NCI-H524 (cell line): ENCODE measurements around the gene SCN2A.

Experiments used
- DNase-seq, 2 experiments: peaks; one replicate each; lab custom pipeline; 2025; lab: John Stamatoyannopoulos, UW

SCN2A gene

GRCh38 chr2:165239230-165239629 is at the start of gene SCN2A:
Gene SCN2A, plus strand, starts transcription at chr2:165239414. Its CDS starts 56,410 bp downstream, at chr2:165295824.
- peak; percentile 45 to 66 for DNase-seq

- no peak for DNase-seq
These were observed 48.0 kb upstream of the SCN2A start for GRCh38 chr2:165191096-165191728.

GRCh38 chr2:165192729-165193128 is 46.5 kb upstream of the SCN2A start:
- no peak for DNase-seq

- no peak for DNase-seq
These were observed 45.9 kb upstream of the SCN2A start for GRCh38 chr2:165193178-165193777.

- peak in 1 of 2 experiments; percentile 18 for DNase-seq
These were observed 42.8 kb upstream of the SCN2A start for GRCh38 chr2:165196411-165196810.

GRCh38 chr2:165197346-165197745 is 41.9 kb upstream of the SCN2A start:
- DNase-seq: no peak

GRCh38 chr2:165198181-165198580 is 41.0 kb upstream of the SCN2A start:
- DNase-seq: no peak

- DNase-seq: no peak
These were observed 37.0 kb upstream of the SCN2A start for GRCh38 chr2:165202239-165202638.

- peak; percentile 42 to 71 for DNase-seq
These were observed 35.3 kb upstream of the SCN2A start, which contains the start of gene SCN3A for GRCh38 chr2:165203689-165204559. Gene SCN3A, minus strand, starts transcription at chr2:165204050. Its CDS starts 27,656 bp downstream, at chr2:165176394.

- no peak for DNase-seq
These were observed 33.3 kb upstream of the SCN2A start for GRCh38 chr2:165205865-165206264.

- DNase-seq: peak in 1 of 2 experiments; percentile 62
These were observed 31.1 kb upstream of the SCN2A start for GRCh38 chr2:165208094-165208493.

- no peak for DNase-seq
These were observed 25.1 kb upstream of the SCN2A start for GRCh38 chr2:165214093-165214492.

- no peak for DNase-seq
These were observed 19.7 kb upstream of the SCN2A start for GRCh38 chr2:165219481-165219880.

GRCh38 chr2:165224941-165225340 is 14.3 kb upstream of the SCN2A start:
- no peak for DNase-seq

- no peak for DNase-seq
These were observed 11.6 kb upstream of the SCN2A start for GRCh38 chr2:165227571-165227970.

GRCh38 chr2:165237056-165237455 is 2.2 kb upstream of the SCN2A start:
- no peak for DNase-seq

- DNase-seq: no peak
These were observed 919 bp upstream of the SCN2A start for GRCh38 chr2:165238295-165238694.

- DNase-seq: no peak
These were observed 772 bp downstream of the SCN2A start for GRCh38 chr2:165239856-165240515.

- DNase-seq: no peak
These were observed 1.7 kb downstream of the SCN2A start for GRCh38 chr2:165240916-165241315.

- no peak for DNase-seq
These were observed 6.0 kb downstream of the SCN2A start for GRCh38 chr2:165245081-165245793.

GRCh38 chr2:165248238-165248637 is 9.0 kb downstream of the SCN2A start:
- DNase-seq: no peak

- no peak for DNase-seq
These were observed 12.2 kb downstream of the SCN2A start for GRCh38 chr2:165251366-165251765.
